ENCODE measurements around the gene TSPAN3.

- TF ChIP-seq CTCF (IDR thresholded peaks at IDR 0.05) (no peak), EP300 (IDR thresholded peaks at IDR 0.05) (no peak), POLR2AphosphoS5 (IDR thresholded peaks at IDR 0.05) (no peak)
Measured at GRCh38 chr15:77044228-77045042, 26.5 kb downstream of the TSPAN3 start.
